ENCODE measurements around the gene ZBTB5. TPM values are rescaled to one million over a fixed set of nuclear protein-coding genes. Genes with fewer than 3 reads are reported as not detected.

Gene ZBTB5
- total and polyA plus RNA-seq, 2 of the 8 experiments (the other 6 are each of a cell fraction or from before 2014, with no cell fraction given): 13.3 to 14.5 TPM

- H4K91ac ChIP-seq (replicated peaks; ENCODE audit: insufficient read length, low read length): no peak overlapping the region
- no peak overlapping the region for H3K23ac ChIP-seq (ENCODE audit: insufficient read length)
- no peak overlapping the region for H3K4me3 ChIP-seq (ENCODE audit: extremely low read depth in 1 of 4, insufficient read depth in 2 of 4, low read depth in 3 of 4, low read length in 4 of 4)
- H2BK5ac ChIP-seq (ENCODE audit: low read depth, low read length): no peak overlapping the region
- H3K23me2 ChIP-seq (ENCODE audit: low read depth, low read length): no peaks in the 10 kb centered on the region
- no peak overlapping the region for H3K56ac ChIP-seq (replicated peaks; ENCODE audit: insufficient read length, low read depth, low read length)
- no peak overlapping the region for H3K9ac ChIP-seq (replicated peaks in 1 of 4; ENCODE audit: extremely low read depth in 1 of 4, low read depth in 3 of 4, low read length in 3 of 4)
- no peak overlapping the region for H2BK12ac ChIP-seq (ENCODE audit: low read depth, low read length)
- H3K14ac ChIP-seq (ENCODE audit: insufficient read length): no peak overlapping the region
- peaks cover 0 to 11% of the 10 kb centered on the region in 2 experiments; a peak in 2 of 4 replicates for H3K79me2 ChIP-seq (ENCODE audit: control insufficient read depth in 1 of 2, insufficient read depth in 2 of 2, low read length in 2 of 2)
- CTCF ChIA-PET (ENCODE audit: partially characterized antibody): no interaction called here
- no peak overlapping the region for H2BK15ac ChIP-seq (ENCODE audit: low read length)
- no peak overlapping the region for H4K5ac ChIP-seq (ENCODE audit: insufficient read length, low read depth, low read length)
- no peak overlapping the region for H3K4ac ChIP-seq (replicated peaks; ENCODE audit: insufficient read length, low read depth, low read length)
- H3K18ac ChIP-seq (ENCODE audit: extremely low read depth, low read length): no peak overlapping the region
- no peak overlapping the region for H2AFZ ChIP-seq (ENCODE audit: low read length)
- H3K27me3 ChIP-seq (replicated peaks in 1 of 4; ENCODE audit: control insufficient read depth in 3 of 4, extremely low read depth in 1 of 4, insufficient read depth in 3 of 4, low read length in 3 of 4): no peaks in the 10 kb centered on the region
- POLR2A ChIA-PET (ENCODE audit: partially characterized antibody): interaction anchor here (0.9 to 1.8 kb wide), 3 partner anchors 11 to 17 kb away, joined by 4 to 6 read pairs (median 5); no protein-coding TSS in a partner anchor
- H4K8ac ChIP-seq (ENCODE audit: extremely low read depth, insufficient read depth, low read length): no peak overlapping the region
- H4K20me1 ChIP-seq (replicated peaks in 1 of 2; ENCODE audit: control insufficient read depth in 1 of 2, insufficient read depth in 2 of 2, low read length in 2 of 2): peaks cover 11 to 15% of the 10 kb centered on the region in 2 experiments
- H3K4me1 ChIP-seq (replicated peaks in 1 of 4; ENCODE audit: control insufficient read depth in 3 of 4, insufficient read depth in 4 of 4, low read length in 3 of 4): peaks cover 0 to 11% (median 5%) of the 10 kb centered on the region in 4 experiments; a peak in 6 of 7 replicates
- peaks cover 18% of the 10 kb centered on the region for H3K79me1 ChIP-seq (ENCODE audit: low read depth, low read length)
- FAIRE-seq: no peak
- H3K9me3 ChIP-seq (ENCODE audit: insufficient read depth in 2 of 2, low read depth in 1 of 2, low read length in 1 of 2): no peaks in the 10 kb centered on the region
- DNase-seq (ENCODE audit: low read depth in 1 of 2, low spot score in 2 of 2): no peak
- WGBS, 2 experiments (ENCODE audit: extremely low coverage in 1 of 2, insufficient coverage in 1 of 2, insufficient read length in 1 of 2, insufficient replicate concordance in 2 of 2, low coverage in 1 of 2, low lambda C conversion rate in 2 of 2, missing lambda C conversion rate in 1 of 2): 95% methylated on average over 14 of the region's 14 CpGs; no CpG with 5 or more reads in 1 of the 2 experiments
- H2BK120ac ChIP-seq (replicated peaks; ENCODE audit: low read depth, low read length): no peak overlapping the region
- H3K27ac ChIP-seq (ENCODE audit: low read depth, low read length): no peak overlapping the region
- no peak overlapping the region for H2AK5ac ChIP-seq (ENCODE audit: low read depth, low read length)
- no peak overlapping the region for H2BK20ac ChIP-seq (ENCODE audit: low read length)
- no peak overlapping the region for H3K4me2 ChIP-seq (ENCODE audit: insufficient read depth in 1 of 2, low read depth in 2 of 2, low read length in 2 of 2)
- H3K36me3 ChIP-seq (ENCODE audit: control insufficient read depth in 2 of 4, insufficient read depth in 4 of 4, low read length in 3 of 4): peaks cover 24 to 69% (median 32%) of the 10 kb centered on the region in 4 experiments; a peak in 7 of 8 replicates
- TF ChIP-seq SUZ12 (IDR thresholded peaks at IDR 0.05; ENCODE audit: low read length) (no peak), RFX5 (IDR thresholded peaks at IDR 0.05; ENCODE audit: borderline replicate concordance, low read depth, low read length) (no peak), POU5F1 (IDR thresholded peaks at IDR 0.05; ENCODE audit: low read depth, low read length) (no peak), ATF3 (IDR thresholded peaks at IDR 0.05; ENCODE audit: insufficient read depth, low read depth, low read length) (no peak), RNF2 (IDR thresholded peaks at IDR 0.05; ENCODE audit: borderline replicate concordance, low read depth, low read length, missing control alignments, poor library complexity, severe bottlenecking) (no peak), EP300 (IDR thresholded peaks at IDR 0.05; ENCODE audit: borderline replicate concordance in 1 of 2, low read depth in 2 of 2, low read length in 2 of 2) (no peak), CBX8 (IDR thresholded peaks at IDR 0.05; ENCODE audit: borderline replicate concordance, low read depth, low read length) (no peak), MAFK (IDR thresholded peaks at IDR 0.05; ENCODE audit: low read depth, low read length) (no peak), SIN3A (conservative IDR thresholded peaks at IDR 0.05 in 1 of 2, IDR thresholded peaks at IDR 0.05 in 1 of 2; ENCODE audit: low read depth in 1 of 2, low read length in 2 of 2) (no peak), HDAC6 (IDR thresholded peaks at IDR 0.05; ENCODE audit: low read depth, low read length) (no peak), SAP30 (IDR thresholded peaks at IDR 0.05; ENCODE audit: insufficient read depth, insufficient replicate concordance, low read length) (no peak), POLR2A (IDR thresholded peaks at IDR 0.05; ENCODE audit: control extremely low read depth in 1 of 2, low read depth in 2 of 2, low read length in 2 of 2) (no peak), JUND (IDR thresholded peaks at IDR 0.05; ENCODE audit: low read length) (no peak)
These were observed 36.9 kb downstream of the ZBTB5 start for GRCh38 chr9:37428345-37428744.

Data from H1 (cell line).